ENCODE data around the gene ZNF175.

ZNF175 gene

GRCh38 chr19:51530616-51531015, 40.5 kb upstream of the ZNF175 start:
- Histone ChIP-seq H3K4me2 (ENCODE audit: low read length) (no peak overlapping the region), H3K9me2 (replicated peaks; ENCODE audit: control insufficient read depth, low read length) (no peaks in the 10 kb centered on the region), H3F3A (ENCODE audit: control insufficient read depth, insufficient read depth) (no peaks in the 10 kb centered on the region), H3K27me3 (ENCODE audit: control insufficient read depth, low read length) (peaks cover 21% of the 10 kb centered on the region), H3K79me2 (ENCODE audit: control insufficient read depth, low read length) (no peaks in the 10 kb centered on the region), H3K9me3 (ENCODE audit: control insufficient read depth, insufficient read depth, low read length) (no peaks in the 10 kb centered on the region), H3K36me3 (ENCODE audit: control insufficient read depth, low read length) (no peaks in the 10 kb centered on the region), H3K4me1 (ENCODE audit: control insufficient read depth, low read length) (no peaks in the 10 kb centered on the region), H3K4me3 (ENCODE audit: low read length) (no peak overlapping the region), H3K27ac (ENCODE audit: low read depth, low read length) (no peak overlapping the region), H4K20me1 (ENCODE audit: control insufficient read depth, insufficient read depth, low read depth, low read length) (no peaks in the 10 kb centered on the region)
- TF ChIP-seq EZH2phosphoT487 (IDR thresholded peaks at IDR 0.05; ENCODE audit: borderline replicate concordance, low read length) (no peak), CTCF (IDR thresholded peaks at IDR 0.05; ENCODE audit: low read depth, low read length, poor library complexity, severe bottlenecking) (no peak)

GRCh38 chr19:51531349-51532315, 39.5 kb upstream of the ZNF175 start, which contains the start of gene SIGLEC6:
TSS of gene SIGLEC6 (minus strand) at chr19:51531670. CDS start at chr19:51531648, 22 bp downstream.
- Histone ChIP-seq H3K36me3 (ENCODE audit: control insufficient read depth, low read length) (no peaks in the 10 kb centered on the region), H3K9me2 (replicated peaks; ENCODE audit: control insufficient read depth, low read length) (no peaks in the 10 kb centered on the region), H3F3A (ENCODE audit: control insufficient read depth, insufficient read depth) (no peaks in the 10 kb centered on the region), H3K79me2 (ENCODE audit: control insufficient read depth, low read length) (no peaks in the 10 kb centered on the region), H3K4me3 (ENCODE audit: low read length) (no peak within 1 kb of the TSS), H3K27me3 (ENCODE audit: control insufficient read depth, low read length) (peaks cover 21% of the 10 kb centered on the region), H3K4me1 (ENCODE audit: control insufficient read depth, low read length) (no peaks in the 10 kb centered on the region), H3K4me2 (ENCODE audit: low read length) (no peak within 1 kb of the TSS), H3K9me3 (ENCODE audit: control insufficient read depth, insufficient read depth, low read length) (no peaks in the 10 kb centered on the region), H4K20me1 (ENCODE audit: control insufficient read depth, insufficient read depth, low read depth, low read length) (no peaks in the 10 kb centered on the region), H3K27ac (ENCODE audit: low read depth, low read length) (no peak within 1 kb of the TSS)
- TF ChIP-seq CTCF (IDR thresholded peaks at IDR 0.05; ENCODE audit: low read depth, low read length, poor library complexity, severe bottlenecking) (no peak), EZH2phosphoT487 (IDR thresholded peaks at IDR 0.05; ENCODE audit: borderline replicate concordance, low read length) (no peak)

- no peaks in the 10 kb centered on the region for H3K9me3 ChIP-seq (ENCODE audit: control insufficient read depth, insufficient read depth, low read length)
- TF ChIP-seq EZH2phosphoT487 (IDR thresholded peaks at IDR 0.05; ENCODE audit: borderline replicate concordance, low read length) (no peak), CTCF (IDR thresholded peaks at IDR 0.05; ENCODE audit: low read depth, low read length, poor library complexity, severe bottlenecking) (no peak)
- H3F3A ChIP-seq (ENCODE audit: control insufficient read depth, insufficient read depth): no peaks in the 10 kb centered on the region
- H3K4me2 ChIP-seq (ENCODE audit: low read length): no peak overlapping the region
- no peak overlapping the region for H3K4me3 ChIP-seq (ENCODE audit: low read length)
- no peaks in the 10 kb centered on the region for H3K79me2 ChIP-seq (ENCODE audit: control insufficient read depth, low read length)
- H3K36me3 ChIP-seq (ENCODE audit: control insufficient read depth, low read length): no peaks in the 10 kb centered on the region
- no peak overlapping the region for H3K27ac ChIP-seq (ENCODE audit: low read depth, low read length)
- no peaks in the 10 kb centered on the region for H3K4me1 ChIP-seq (ENCODE audit: control insufficient read depth, low read length)
- no peaks in the 10 kb centered on the region for H3K9me2 ChIP-seq (replicated peaks; ENCODE audit: control insufficient read depth, low read length)
- peaks cover 8% of the 10 kb centered on the region; the same call in 1 of the 2 replicates for H3K27me3 ChIP-seq (ENCODE audit: control insufficient read depth, low read length)
- H4K20me1 ChIP-seq (ENCODE audit: control insufficient read depth, insufficient read depth, low read depth, low read length): no peaks in the 10 kb centered on the region
Measured at GRCh38 chr19:51535535-51535934, 35.5 kb upstream of the ZNF175 start.
